Neuron (in vitro differentiated cells): ENCODE data around the gene PRR3.
"Not testable (repeated sequence)": the region's sequence is repeated elsewhere in the genome, so short reads cannot be mapped to it uniquely, and the experiment has no call there.

Experiments
- H2AFZ ChIP-seq: one replicate; pipeline ENCODE4 v1.6.1; 2013; ENCODE audit warnings: low read depth, mild to moderate bottlenecking, inconsistent platforms, low read length, moderate library complexity
- H3K27me3 ChIP-seq: one replicate; pipeline ENCODE4 v1.6.1; 2013; ENCODE audit warnings: low read length; ENCODE audit not compliant: insufficient read depth
- H3K36me3 ChIP-seq: one replicate; pipeline ENCODE4 v1.6.1; 2013; ENCODE audit warnings: low read length; ENCODE audit not compliant: insufficient read depth
- H3K4me1 ChIP-seq: one replicate; pipeline ENCODE4 v1.6.1; 2013; ENCODE audit warnings: low read length; ENCODE audit not compliant: insufficient read depth
- H3K4me3 ChIP-seq: 2 replicates; pipeline ENCODE4 v1.5.1; 2013; ENCODE audit warnings: mild to moderate bottlenecking, low read length, moderate library complexity
- H3K9me3 ChIP-seq: one replicate; pipeline ENCODE4 v1.6.1; 2013; ENCODE audit warnings: low read length

The PRR3 gene

GRCh38 chr6:30570740-30571074, 13.6 kb downstream of the PRR3 start:
- Histone ChIP-seq H3K9me3 (no peaks in the 10 kb centered on the region), H3K27me3 (no peaks in the 10 kb centered on the region), H3K4me3 (peak overlapping the region; percentile 87), H2AFZ (peak overlapping the region; percentile 92), H3K4me1 (peaks cover 22% of the 10 kb centered on the region), H3K36me3 (peaks cover 4% of the 10 kb centered on the region)

GRCh38 chr6:30571075-30571761, 14.1 kb downstream of the PRR3 start, which contains the start of gene ABCF1:
TSS of gene ABCF1 (plus strand) at chr6:30571442. CDS start at chr6:30571488, 46 bp downstream.
- H3K27me3 ChIP-seq = no peaks in the 10 kb centered on the region
- H3K4me1 ChIP-seq = peaks cover 22% of the 10 kb centered on the region
- peak within 1 kb of the TSS; percentile 92 for H2AFZ ChIP-seq
- peak within 1 kb of the TSS; percentile 87 for H3K4me3 ChIP-seq
- no peaks in the 10 kb centered on the region for H3K9me3 ChIP-seq
- H3K36me3 ChIP-seq = peaks cover 4% of the 10 kb centered on the region

GRCh38 chr6:30571762-30572082, 14.6 kb downstream of the PRR3 start:
- Histone ChIP-seq H3K9me3 (no peaks in the 10 kb centered on the region), H2AFZ (peak overlapping the region; percentile 92), H3K4me3 (peak overlapping the region; percentile 87), H3K36me3 (peaks cover 7% of the 10 kb centered on the region), H3K27me3 (no peaks in the 10 kb centered on the region), H3K4me1 (peaks cover 22% of the 10 kb centered on the region)

- H3K27me3 ChIP-seq = no peaks in the 10 kb centered on the region
- peak overlapping the region; percentile 87 for H3K4me3 ChIP-seq
- H3K9me3 ChIP-seq = no peaks in the 10 kb centered on the region
- H3K36me3 ChIP-seq = peaks cover 12% of the 10 kb centered on the region
- no peak overlapping the region for H2AFZ ChIP-seq
- H3K4me1 ChIP-seq = peaks cover 22% of the 10 kb centered on the region
These were observed 15.1 kb downstream of the PRR3 start for GRCh38 chr6:30572148-30572547.

- Histone ChIP-seq H3K27me3 (no peaks in the 10 kb centered on the region), H3K36me3 (peaks cover 21% of the 10 kb centered on the region), H3K4me3 (no peak overlapping the region), H3K9me3 (no peaks in the 10 kb centered on the region), H2AFZ (no peak overlapping the region), H3K4me1 (peaks cover 22% of the 10 kb centered on the region)
These were observed 16.0 kb downstream of the PRR3 start for GRCh38 chr6:30573113-30573512.

- Histone ChIP-seq H3K4me1 (peaks cover under 1% of the 10 kb centered on the region), H3K9me3 (no peaks in the 10 kb centered on the region), H3K27me3 (no peaks in the 10 kb centered on the region), H3K36me3 (peaks cover 58% of the 10 kb centered on the region), H2AFZ (no peak overlapping the region), H3K4me3 (no peak overlapping the region)
These were observed 21.0 kb downstream of the PRR3 start for GRCh38 chr6:30578051-30578450.

- Histone ChIP-seq H3K4me3 (no peak overlapping the region), H3K4me1 (no peaks in the 10 kb centered on the region), H3K36me3 (peaks cover 86% of the 10 kb centered on the region), H3K9me3 (no peaks in the 10 kb centered on the region), H3K27me3 (no peaks in the 10 kb centered on the region), H2AFZ (no peak overlapping the region)
These were observed 26.8 kb downstream of the PRR3 start for GRCh38 chr6:30583921-30584320.

GRCh38 chr6:30589754-30590358, 32.8 kb downstream of the PRR3 start:
- Histone ChIP-seq H3K9me3 (no peaks in the 10 kb centered on the region), H3K36me3 (peaks cover 87% of the 10 kb centered on the region), H3K4me3 (no peak overlapping the region), H2AFZ (no peak overlapping the region), H3K27me3 (no peaks in the 10 kb centered on the region), H3K4me1 (no peaks in the 10 kb centered on the region)

GRCh38 chr6:30590509-30590908, 33.4 kb downstream of the PRR3 start:
- Histone ChIP-seq H3K27me3 (no peaks in the 10 kb centered on the region), H3K36me3 (peaks cover 84% of the 10 kb centered on the region), H2AFZ (no peak overlapping the region), H3K9me3 (no peaks in the 10 kb centered on the region), H3K4me3 (no peak overlapping the region), H3K4me1 (no peaks in the 10 kb centered on the region)

GRCh38 chr6:30591008-30591407, 33.9 kb downstream of the PRR3 start:
- peaks cover 79% of the 10 kb centered on the region for H3K36me3 ChIP-seq
- no peaks in the 10 kb centered on the region for H3K4me1 ChIP-seq
- no peaks in the 10 kb centered on the region for H3K27me3 ChIP-seq
- no peak overlapping the region for H3K4me3 ChIP-seq
- no peak overlapping the region for H2AFZ ChIP-seq
- H3K9me3 ChIP-seq = no peaks in the 10 kb centered on the region

GRCh38 chr6:30592287-30592686, 35.2 kb downstream of the PRR3 start:
- H3K4me1 ChIP-seq = no peaks in the 10 kb centered on the region
- H2AFZ ChIP-seq = no peak overlapping the region
- peaks cover 70% of the 10 kb centered on the region for H3K36me3 ChIP-seq
- no peak overlapping the region for H3K4me3 ChIP-seq
- no peaks in the 10 kb centered on the region for H3K27me3 ChIP-seq
- no peaks in the 10 kb centered on the region for H3K9me3 ChIP-seq

GRCh38 chr6:30597315-30598144, 40.4 kb downstream of the PRR3 start:
- H3K4me3 ChIP-seq, H3K27me3 ChIP-seq, H3K9me3 ChIP-seq, H3K4me1 ChIP-seq, H2AFZ ChIP-seq: not testable (repeated sequence)
- peaks cover 46% of the 10 kb centered on the region for H3K36me3 ChIP-seq

- no peaks in the 10 kb centered on the region for H3K4me1 ChIP-seq
- H2AFZ ChIP-seq = no peak overlapping the region
- no peaks in the 10 kb centered on the region for H3K27me3 ChIP-seq
- H3K4me3 ChIP-seq = no peak overlapping the region
- peaks cover 49% of the 10 kb centered on the region for H3K36me3 ChIP-seq
- no peaks in the 10 kb centered on the region for H3K9me3 ChIP-seq
These were observed 42.0 kb downstream of the PRR3 start for GRCh38 chr6:30598912-30599624.
